ENCODE results near the gene SELP.

- no peak for TF ChIP-seq CTCF (IDR thresholded peaks at IDR 0.05)
- no peak for TF ChIP-seq POLR2A (IDR thresholded peaks at IDR 0.05)
- TF ChIP-seq POLR2AphosphoS5 (IDR thresholded peaks at IDR 0.05), result no peak
Observed at GRCh38 chr1:169572187-169572586, 57.7 kb downstream of the SELP start.

Data from gastroesophageal sphincter (tissue), 3 donors.